ENCODE data around the gene ST3GAL4.

ST3GAL4 gene

DNA sequence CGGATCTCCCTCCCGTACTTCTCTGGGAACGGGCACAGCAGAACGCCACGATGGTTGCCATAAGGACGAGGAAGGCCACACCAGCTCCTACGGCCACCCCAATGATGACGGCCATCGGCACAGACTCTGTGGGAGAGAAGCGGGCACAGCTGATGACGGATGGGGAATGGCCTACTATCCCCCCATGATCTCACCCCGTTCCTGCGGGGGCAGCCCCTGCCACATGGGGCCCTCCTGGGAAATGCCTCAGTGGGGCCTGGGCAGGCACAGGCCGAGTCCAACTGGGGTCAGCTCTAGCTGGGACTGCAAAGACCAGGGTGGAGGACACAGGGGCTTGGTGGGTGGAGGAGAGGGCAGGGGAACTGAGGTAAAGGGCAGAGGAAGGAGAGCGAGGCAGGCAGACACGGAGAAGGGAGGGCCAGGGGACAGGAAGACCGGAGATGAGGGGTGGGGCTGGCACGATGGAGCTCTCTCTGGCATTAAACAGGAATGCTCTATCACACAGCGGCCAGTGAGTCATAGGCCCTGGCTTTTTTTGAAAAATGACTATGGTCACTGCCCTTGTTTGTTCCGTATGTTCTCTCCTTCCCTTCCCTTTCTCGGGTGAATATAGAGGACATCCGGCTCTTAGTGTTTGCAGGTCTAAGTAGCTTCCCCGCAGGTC is 76.0 kb downstream of the ST3GAL4 start:
- H3K27ac ChIP-seq = peak overlapping the region; percentile 87
- TF ChIP-seq, protein P1, sequence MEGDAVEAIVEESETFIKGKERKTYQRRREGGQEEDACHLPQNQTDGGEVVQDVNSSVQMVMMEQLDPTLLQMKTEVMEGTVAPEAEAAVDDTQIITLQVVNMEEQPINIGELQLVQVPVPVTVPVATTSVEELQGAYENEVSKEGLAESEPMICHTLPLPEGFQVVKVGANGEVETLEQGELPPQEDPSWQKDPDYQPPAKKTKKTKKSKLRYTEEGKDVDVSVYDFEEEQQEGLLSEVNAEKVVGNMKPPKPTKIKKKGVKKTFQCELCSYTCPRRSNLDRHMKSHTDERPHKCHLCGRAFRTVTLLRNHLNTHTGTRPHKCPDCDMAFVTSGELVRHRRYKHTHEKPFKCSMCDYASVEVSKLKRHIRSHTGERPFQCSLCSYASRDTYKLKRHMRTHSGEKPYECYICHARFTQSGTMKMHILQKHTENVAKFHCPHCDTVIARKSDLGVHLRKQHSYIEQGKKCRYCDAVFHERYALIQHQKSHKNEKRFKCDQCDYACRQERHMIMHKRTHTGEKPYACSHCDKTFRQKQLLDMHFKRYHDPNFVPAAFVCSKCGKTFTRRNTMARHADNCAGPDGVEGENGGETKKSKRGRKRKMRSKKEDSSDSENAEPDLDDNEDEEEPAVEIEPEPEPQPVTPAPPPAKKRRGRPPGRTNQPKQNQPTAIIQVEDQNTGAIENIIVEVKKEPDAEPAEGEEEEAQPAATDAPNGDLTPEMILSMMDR (conservative IDR thresholded peaks at IDR 0.05; ENCODE audit: low read depth) = no peak
- peak; percentile 89 for DNase-seq (ENCODE audit: low spot score)
- POLR2A ChIA-PET (ENCODE audit: low non-redundant PET) = interaction anchor here (0.6 kb wide), 1 partner anchor 28 kb away, joined by 3 read pairs; no protein-coding TSS in a partner anchor
- CTCF ChIA-PET = interaction anchor here (0.7 to 3.4 kb wide), 4 partner anchors 8 to 121 kb away, joined by 3 to 15 read pairs (median 4); no protein-coding TSS in a partner anchor

DNA sequence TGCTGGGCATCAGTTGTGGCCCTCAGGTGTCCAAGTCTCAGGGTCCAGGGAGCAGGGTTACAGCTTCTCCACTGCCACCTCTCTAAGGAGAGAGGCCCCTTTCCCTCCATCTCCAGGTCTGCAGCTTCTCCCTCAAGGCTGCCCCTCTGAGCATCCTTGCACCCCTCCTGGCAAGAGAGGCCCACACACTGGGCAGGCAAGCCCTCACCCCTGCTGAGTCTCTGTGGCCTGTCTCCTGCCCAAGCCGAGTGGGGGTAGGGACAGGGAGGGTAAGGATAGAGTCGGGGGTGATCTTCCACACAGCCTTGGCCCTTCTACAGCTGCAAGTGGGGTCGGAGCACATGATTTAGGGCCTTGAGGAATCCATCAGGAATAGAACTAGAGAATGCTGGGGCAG is 76.6 kb downstream of the ST3GAL4 start:
- peak overlapping the region; percentile 87 for H3K27ac ChIP-seq
- POLR2A ChIA-PET (ENCODE audit: low non-redundant PET) = interaction anchor here (0.6 kb wide), 1 partner anchor 29 kb away, joined by 3 read pairs; no protein-coding TSS in a partner anchor

DNA sequence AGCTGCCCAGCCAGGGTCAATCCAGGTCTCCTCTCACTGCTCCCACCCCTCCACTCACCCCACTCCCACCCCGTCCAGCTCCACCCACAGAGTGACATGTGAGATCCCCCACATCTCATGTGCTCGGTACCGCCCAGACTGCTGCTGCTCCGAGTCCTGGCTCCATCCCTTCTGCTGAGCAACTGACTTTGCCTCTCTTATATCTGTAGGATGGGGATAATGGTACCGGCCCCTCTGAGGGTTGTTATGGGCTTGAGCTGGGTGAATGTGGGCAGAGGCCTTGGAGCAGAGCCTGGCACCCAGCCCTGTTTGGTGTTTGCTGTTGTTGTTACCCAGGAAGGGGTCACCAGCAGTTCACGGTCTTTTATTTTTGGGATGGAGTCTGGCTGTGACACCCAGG is 77.0 kb downstream of the ST3GAL4 start:
- ChIA-PET POLR2A (ENCODE audit: low non-redundant PET) (no interaction called here), CTCF (interaction anchor here (0.6 to 3.4 kb wide), 3 partner anchors 48 to 122 kb away, joined by 3 to 15 read pairs (median 10); no protein-coding TSS in a partner anchor)
- peak overlapping the region; percentile 87 for H3K27ac ChIP-seq
- TF ChIP-seq, protein P1 (conservative IDR thresholded peaks at IDR 0.05; ENCODE audit: low read depth) = no peak
- no peak for DNase-seq (ENCODE audit: low spot score)

More for the DNA sequence above, 76.6 kb downstream of the ST3GAL4 start:
- CTCF ChIA-PET = interaction anchor here (0.6 to 3.4 kb wide), 4 partner anchors 49 to 121 kb away, joined by 3 to 15 read pairs (median 8); no protein-coding TSS in a partner anchor
- no peak for DNase-seq (ENCODE audit: low spot score)
- TF ChIP-seq, protein P1 (conservative IDR thresholded peaks at IDR 0.05; ENCODE audit: low read depth) = no peak

DNA sequence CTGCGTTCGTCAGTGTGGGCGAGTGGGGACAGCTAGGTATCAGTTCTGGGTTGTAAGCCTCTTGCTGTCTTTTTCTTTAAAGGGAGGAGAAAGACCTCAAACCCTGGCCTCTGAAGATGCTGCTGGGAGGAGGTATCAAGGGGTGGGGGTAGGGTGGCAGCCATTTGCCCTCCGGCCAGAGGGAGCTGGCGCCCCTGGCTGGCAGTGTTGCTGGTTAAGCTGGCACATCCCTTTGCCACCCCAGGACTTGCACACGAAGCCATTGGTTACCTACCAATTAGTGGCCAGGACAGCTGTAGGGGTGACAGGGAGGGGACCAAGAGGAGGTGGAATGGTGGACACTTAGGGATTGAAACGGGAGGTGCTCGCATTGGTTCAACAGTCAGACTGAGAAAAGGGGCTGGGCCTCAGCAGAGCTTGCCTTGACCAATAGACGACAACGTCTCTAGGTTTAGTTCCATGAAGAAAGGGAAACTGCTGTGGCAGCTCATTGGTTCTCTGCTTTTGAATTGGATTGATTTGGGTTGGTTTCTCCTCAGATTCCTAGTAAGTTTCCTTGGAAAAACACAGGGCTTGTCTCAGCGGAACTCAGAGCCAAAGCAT is 77.9 kb downstream of the ST3GAL4 start:
- CTCF ChIA-PET = interaction anchor here (0.8 to 3.4 kb wide), 3 partner anchors 30 to 123 kb away, joined by 4 to 15 read pairs (median 10); no protein-coding TSS in a partner anchor
- DNase-seq (ENCODE audit: low spot score) = no peak
- POLR2A ChIA-PET (ENCODE audit: low non-redundant PET) = interaction anchor here (0.6 kb wide), 1 partner anchor 161 kb away, joined by 3 read pairs; no protein-coding TSS in a partner anchor
- H3K27ac ChIP-seq = peak overlapping the region; percentile 87; the same call in 1 of the 2 replicates
- TF ChIP-seq, protein P1 (conservative IDR thresholded peaks at IDR 0.05; ENCODE audit: low read depth) = no peak

DNA sequence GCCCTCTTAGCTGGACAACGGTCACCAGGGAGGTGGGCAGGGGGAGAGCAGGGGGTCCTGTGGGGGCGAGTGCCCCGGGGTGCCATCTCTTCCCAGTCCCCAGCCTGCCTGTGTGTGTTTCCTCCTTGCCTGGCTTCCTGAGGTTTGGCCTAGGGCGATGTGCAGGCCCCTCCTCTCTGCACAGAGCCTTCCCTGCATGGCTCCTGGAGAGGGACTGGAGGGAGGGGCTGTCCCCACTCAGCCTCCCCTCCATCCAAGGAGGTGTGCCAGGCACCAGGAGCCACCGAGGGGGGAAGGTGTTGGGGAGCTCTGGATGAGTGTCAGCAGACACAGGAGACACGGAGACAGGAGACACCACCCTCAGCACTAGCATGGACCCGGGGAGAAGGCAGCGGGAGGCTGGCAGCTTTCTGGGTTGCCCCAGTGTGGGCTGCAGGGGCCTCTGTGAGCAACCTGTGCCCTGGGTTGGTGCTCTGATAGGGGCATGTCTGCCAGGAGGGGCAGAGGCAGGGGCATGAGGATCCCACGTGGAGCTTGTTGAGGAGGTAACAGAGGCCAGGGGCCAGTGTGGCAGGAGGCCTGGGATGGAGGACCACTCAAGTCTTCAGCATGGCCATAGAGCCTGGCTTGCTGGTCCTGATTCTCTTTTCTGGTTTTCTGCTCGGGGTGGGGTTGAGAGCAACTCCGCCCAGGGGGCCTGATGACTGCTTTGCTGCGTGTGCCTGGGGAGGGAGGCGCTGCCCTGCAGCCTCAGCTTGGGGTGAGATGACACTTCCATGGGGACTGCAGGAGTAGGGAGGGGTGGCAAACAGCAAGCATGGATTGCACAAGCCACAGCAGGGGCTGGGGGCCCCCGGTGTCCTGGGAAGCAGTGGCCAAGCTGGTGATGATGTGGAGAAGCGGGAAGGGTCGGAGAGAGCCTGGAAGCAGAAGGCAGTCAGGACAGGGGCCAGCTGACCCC is 78.8 kb downstream of the ST3GAL4 start:
- TF ChIP-seq, protein P1 (conservative IDR thresholded peaks at IDR 0.05; ENCODE audit: low read depth) = no peak
- no peak for DNase-seq (ENCODE audit: low spot score)
- ChIA-PET CTCF (interaction anchor here (3.4 kb wide), 1 partner anchor 123 kb away, joined by 15 read pairs; no protein-coding TSS in a partner anchor), POLR2A (ENCODE audit: low non-redundant PET) (interaction anchor here (0.6 kb wide), 1 partner anchor 162 kb away, joined by 3 read pairs; no protein-coding TSS in a partner anchor)
- peak overlapping the region; percentile 15; the same call in 1 of the 2 replicates for H3K27ac ChIP-seq

All from RWPE1 (cell line).